RWPE2 (cell line): ENCODE results near the gene CRISPLD2.
A peak's percentile ranks its signal among the peaks of the same experiment; 100 is the strongest.

Source experiments
- ATAC-seq: fragments of 200-7000 bp; cut with Tn5 transposase; 3 replicates; pipeline ENCODE4 v1.9.1; 2021; ENCODE audit warnings: low read depth
- DNase-seq: peaks from one replicate; pipeline ENCODE4 v3.0.0-alpha.2; 2020; ENCODE audit warnings: low spot score
- H3K27ac ChIP-seq: fragments of 450-650 bp; 2 replicates; pipeline ENCODE4 v1.5.1; 2017; ENCODE audit warnings: mild to moderate bottlenecking; ENCODE audit not compliant: poor library complexity, severe bottlenecking
- H3K27me3 ChIP-seq: fragments of 250-450 bp; sonication (Bioruptor Pico); 2 replicates; pipeline ENCODE4 v1.5.1; 2021; ENCODE audit warnings: mild to moderate bottlenecking, moderate library complexity; ENCODE audit not compliant: insufficient read depth, poor library complexity, severe bottlenecking
- H3K36me3 ChIP-seq: fragments of 250-450 bp; sonication (Bioruptor Pico); 2 replicates; pipeline ENCODE4 v1.5.1; 2020; ENCODE audit warnings: low read depth, mild to moderate bottlenecking, moderate library complexity
- H3K4me1 ChIP-seq: fragments of 250-450 bp; sonication (Bioruptor Pico); 2 replicates; pipeline ENCODE4 v1.5.1; 2021; ENCODE audit warnings: mild to moderate bottlenecking, moderate library complexity; ENCODE audit not compliant: insufficient read depth, poor library complexity, severe bottlenecking
- H3K4me3 ChIP-seq: fragments of 250-450 bp; sonication (Bioruptor Pico); 2 replicates; pipeline ENCODE4 v1.5.1; 2021; ENCODE audit warnings: mild to moderate bottlenecking, moderate library complexity; ENCODE audit not compliant: severe bottlenecking
- H3K9me3 ChIP-seq: fragments of 250-450 bp; sonication (Bioruptor Pico); 2 replicates; pipeline ENCODE4 v1.5.1; 2021; ENCODE audit warnings: mild to moderate bottlenecking, moderate library complexity; ENCODE audit not compliant: severe bottlenecking
- CTCF ChIP-seq: fragments of 450-650 bp; IDR thresholded peaks from one replicate; pipeline ENCODE4 v1.5.1; 2017; ENCODE audit warnings: mild to moderate bottlenecking, moderate library complexity; ENCODE audit not compliant: poor library complexity, severe bottlenecking

The CRISPLD2 gene

DNA sequence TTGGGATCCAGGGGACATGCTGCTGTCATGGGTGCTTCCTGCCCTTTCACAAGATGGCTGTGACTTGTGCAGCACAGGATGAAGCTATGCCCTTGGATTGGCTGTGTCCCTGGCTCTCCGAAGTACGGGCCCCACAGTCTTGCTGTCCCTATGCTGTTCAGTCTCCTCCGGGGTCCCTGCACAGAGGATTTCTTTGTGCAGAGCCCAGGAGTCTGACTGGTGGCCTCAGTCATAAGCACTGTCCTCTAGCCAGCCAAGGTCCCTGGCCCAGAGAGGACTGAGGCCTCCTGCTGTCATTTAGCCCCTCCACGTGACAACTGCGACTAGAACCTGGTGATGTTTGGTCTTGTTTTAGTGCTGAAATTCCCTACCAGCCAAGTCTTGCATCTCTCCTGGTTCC lies 42.4 kb upstream of the CRISPLD2 start:
- no peaks in the 10 kb centered on the region for H3K4me1 ChIP-seq
- H3K27ac ChIP-seq = no peak overlapping the region
- no peak for TF ChIP-seq CTCF
- H3K27me3 ChIP-seq = no peaks in the 10 kb centered on the region
- ATAC-seq (no peak), DNase-seq (no peak)
- no peak overlapping the region for H3K4me3 ChIP-seq
- H3K9me3 ChIP-seq = no peaks in the 10 kb centered on the region
- peaks cover 73% of the 10 kb centered on the region for H3K36me3 ChIP-seq

DNA sequence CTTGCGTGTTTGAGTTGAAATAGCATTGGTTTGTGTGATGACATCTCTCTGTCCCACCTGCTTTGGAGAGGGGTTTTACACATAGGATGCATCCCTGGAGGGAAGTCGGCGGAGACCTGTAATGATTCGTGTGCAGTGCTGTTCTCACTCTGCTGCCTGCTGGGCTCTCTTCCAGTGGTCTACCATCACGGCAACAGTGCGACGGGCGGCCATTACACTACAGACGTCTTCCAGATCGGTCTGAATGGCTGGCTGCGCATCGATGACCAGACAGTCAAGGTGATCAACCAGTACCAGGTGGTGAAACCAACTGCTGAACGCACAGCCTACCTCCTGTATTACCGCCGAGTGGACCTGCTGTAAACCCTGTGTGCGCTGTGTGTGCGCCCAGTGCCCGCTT lies 41.1 kb upstream of the CRISPLD2 start:
- no peak for TF ChIP-seq CTCF

DNA sequence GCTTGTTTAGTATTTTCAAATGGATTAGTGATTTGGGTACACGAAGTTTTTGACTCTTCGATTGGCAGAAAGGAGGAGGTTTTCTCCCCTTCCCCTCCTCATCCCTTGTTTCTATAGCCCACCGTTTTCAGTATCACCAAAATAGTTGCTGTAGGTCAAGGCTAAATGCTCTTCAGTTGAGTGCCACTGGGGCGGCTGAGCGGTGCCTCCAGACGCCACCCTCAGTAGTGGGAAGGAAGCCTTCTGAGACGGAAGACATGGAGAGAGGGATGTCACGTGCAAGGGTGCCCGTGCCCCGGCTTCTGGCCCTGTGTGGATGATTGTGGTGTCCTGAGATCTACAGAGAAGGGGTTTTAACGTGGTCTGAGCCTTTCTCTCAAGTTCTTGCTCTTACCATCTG lies 39.7 kb upstream of the CRISPLD2 start:
- no peaks in the 10 kb centered on the region for H3K4me1 ChIP-seq
- DNase-seq = no peak
- TF ChIP-seq CTCF = no peak
- ATAC-seq = no peak
- peaks cover 50% of the 10 kb centered on the region for H3K36me3 ChIP-seq
- no peak overlapping the region for H3K4me3 ChIP-seq
- no peaks in the 10 kb centered on the region for H3K9me3 ChIP-seq
- H3K27ac ChIP-seq = no peak overlapping the region
- no peaks in the 10 kb centered on the region for H3K27me3 ChIP-seq

More for the DNA sequence above, 41.1 kb upstream of the CRISPLD2 start:
- Histone ChIP-seq H3K9me3 (no peaks in the 10 kb centered on the region), H3K36me3 (peaks cover 61% of the 10 kb centered on the region), H3K27ac (no peak overlapping the region), H3K27me3 (no peaks in the 10 kb centered on the region), H3K4me1 (no peaks in the 10 kb centered on the region), H3K4me3 (no peak overlapping the region)
- DNase-seq (no peak), ATAC-seq (no peak)

GRCh38 chr16:84780544-84781376 lies 39.0 kb upstream of the CRISPLD2 start:
- peaks cover 43% of the 10 kb centered on the region for H3K36me3 ChIP-seq

More at GRCh38 chr16:84780544-84781376, 39.0 kb upstream of the CRISPLD2 start:
- Histone ChIP-seq H3K4me1 (no peaks in the 10 kb centered on the region), H3K27ac (no peak overlapping the region), H3K4me3 (no peak overlapping the region), H3K9me3 (no peaks in the 10 kb centered on the region), H3K27me3 (no peaks in the 10 kb centered on the region)
- TF ChIP-seq CTCF = no peak
- ATAC-seq = peak; percentile 32; the same call in 2 of the 3 replicates
- no peak for DNase-seq
